GM12874 (cell line): ENCODE measurements around the gene PRKG2.

Source experiments
- TF ChIP-seq, protein P1 (sequence below): IDR thresholded peaks from 2 replicates; pipeline ENCODE4 v1.5.1; 2011; ENCODE audit warnings: low read depth, mild to moderate bottlenecking, control low read depth, low read length, moderate library complexity; ENCODE audit not compliant: insufficient read depth

PRKG2 gene

DNA sequence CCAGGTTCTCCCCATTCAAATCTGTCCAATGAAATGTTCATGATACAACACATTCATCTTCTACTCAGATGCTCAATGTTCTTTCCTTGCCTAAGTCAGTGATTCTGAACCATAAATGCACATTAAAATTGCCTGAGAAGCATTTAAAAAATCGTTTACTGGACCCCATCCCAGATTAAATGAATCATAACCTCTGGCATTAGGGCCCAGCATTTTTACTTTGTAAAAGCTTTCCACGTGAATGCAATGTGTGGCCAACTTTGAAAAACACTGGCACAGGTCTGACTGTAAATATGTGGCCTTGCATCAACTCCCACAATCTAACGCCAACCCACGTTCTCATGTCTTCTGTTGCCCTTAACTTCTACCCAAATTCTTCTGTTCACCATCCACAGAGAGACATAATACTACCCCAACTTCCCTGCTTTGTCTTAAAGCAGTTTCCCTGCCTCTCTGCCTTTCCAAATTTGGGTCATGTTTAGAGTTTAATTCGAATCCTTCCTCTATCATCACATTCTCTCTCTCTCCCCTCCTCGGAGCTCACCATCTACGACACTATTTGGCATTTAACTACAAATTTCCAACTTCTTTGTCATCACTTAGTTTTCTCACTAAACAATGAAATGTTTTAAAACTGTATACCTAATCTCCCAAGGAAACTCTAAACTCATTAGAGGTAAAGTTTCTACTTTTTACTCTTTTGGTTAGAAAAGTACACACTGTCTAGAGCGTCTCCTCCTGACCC, 78.7 kb downstream of the PRKG2 start:
- TF ChIP-seq, protein P1, sequence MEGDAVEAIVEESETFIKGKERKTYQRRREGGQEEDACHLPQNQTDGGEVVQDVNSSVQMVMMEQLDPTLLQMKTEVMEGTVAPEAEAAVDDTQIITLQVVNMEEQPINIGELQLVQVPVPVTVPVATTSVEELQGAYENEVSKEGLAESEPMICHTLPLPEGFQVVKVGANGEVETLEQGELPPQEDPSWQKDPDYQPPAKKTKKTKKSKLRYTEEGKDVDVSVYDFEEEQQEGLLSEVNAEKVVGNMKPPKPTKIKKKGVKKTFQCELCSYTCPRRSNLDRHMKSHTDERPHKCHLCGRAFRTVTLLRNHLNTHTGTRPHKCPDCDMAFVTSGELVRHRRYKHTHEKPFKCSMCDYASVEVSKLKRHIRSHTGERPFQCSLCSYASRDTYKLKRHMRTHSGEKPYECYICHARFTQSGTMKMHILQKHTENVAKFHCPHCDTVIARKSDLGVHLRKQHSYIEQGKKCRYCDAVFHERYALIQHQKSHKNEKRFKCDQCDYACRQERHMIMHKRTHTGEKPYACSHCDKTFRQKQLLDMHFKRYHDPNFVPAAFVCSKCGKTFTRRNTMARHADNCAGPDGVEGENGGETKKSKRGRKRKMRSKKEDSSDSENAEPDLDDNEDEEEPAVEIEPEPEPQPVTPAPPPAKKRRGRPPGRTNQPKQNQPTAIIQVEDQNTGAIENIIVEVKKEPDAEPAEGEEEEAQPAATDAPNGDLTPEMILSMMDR = no peak

DNA sequence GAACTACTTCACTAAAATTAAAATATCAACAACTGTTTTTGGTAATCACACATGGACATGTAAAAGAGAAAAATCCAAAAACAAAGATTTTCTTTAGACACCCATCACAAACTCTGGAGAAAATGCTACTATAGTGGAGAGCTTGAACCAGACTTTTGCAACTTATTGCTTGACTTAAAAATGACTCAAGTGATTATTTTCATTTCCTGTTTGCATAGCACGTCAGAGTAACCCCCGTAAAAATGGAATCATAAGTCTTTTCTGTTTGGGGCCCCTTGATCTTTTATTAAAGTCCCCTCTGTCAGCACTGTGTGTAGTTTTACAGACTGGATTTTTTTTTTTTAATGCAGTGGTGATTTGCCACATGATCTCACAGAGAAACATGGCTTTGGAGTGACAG, 79.5 kb downstream of the PRKG2 start:
- TF ChIP-seq, protein P1 = no peak

DNA sequence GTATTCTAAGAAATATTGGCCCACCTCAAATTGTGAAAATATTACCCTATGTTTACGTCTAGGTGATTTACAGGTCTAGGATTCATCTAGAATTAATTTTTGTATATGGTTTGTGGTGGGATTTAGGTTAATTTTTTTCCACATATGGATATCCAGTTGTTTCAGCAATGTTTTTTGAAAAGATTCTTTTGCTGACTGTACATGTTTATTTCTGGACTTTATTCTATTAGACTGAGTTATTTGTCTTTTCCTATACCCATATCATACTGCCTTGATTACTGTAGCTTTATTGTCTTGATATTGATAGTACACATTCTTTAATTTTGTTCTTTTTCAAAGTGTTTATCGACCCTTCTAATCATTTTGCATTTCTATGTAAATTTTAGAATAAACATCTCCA, 83.5 kb downstream of the PRKG2 start:
- TF ChIP-seq, protein P1 = no peak

DNA sequence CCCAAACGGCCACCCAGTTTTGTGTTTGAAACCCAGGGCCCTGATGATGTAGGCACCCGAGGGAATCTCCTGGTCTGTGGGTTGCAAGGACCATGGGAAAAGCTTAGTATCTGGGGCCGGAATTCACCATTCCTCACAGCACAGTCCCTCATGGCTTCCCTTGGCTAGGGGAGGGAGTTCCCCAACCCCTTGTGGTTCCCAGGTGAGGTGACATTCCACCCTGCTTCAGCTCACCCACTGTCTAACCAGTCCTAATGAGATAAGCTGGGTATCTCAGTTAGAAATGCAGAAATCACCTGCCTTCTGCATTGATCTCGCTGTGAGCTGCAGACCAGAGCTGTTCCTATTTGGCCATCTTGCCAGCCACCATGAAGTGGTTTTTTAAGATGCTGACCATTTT, 84.0 kb downstream of the PRKG2 start:
- TF ChIP-seq, protein P1 = no peak

DNA sequence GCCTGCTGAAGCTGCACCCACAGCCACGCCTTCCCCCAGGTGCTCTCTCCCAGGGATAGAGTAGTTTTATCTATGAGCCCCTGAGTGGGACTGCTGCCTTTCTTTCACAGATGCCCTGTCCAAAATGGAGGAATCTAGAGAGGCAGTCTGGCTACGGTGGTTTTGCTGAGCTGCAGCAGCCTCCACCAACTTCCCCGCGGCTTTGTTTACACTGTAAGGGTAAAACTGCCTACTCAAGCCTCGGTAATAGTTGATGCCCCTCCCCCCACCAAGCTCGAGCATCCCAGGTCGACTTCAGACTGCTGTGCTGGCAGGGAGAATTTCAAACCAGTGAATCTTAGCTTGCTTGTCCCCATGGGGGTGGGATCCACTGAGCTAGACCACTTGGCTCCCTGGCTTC, 84.5 kb downstream of the PRKG2 start:
- TF ChIP-seq, protein P1 = no peak

DNA sequence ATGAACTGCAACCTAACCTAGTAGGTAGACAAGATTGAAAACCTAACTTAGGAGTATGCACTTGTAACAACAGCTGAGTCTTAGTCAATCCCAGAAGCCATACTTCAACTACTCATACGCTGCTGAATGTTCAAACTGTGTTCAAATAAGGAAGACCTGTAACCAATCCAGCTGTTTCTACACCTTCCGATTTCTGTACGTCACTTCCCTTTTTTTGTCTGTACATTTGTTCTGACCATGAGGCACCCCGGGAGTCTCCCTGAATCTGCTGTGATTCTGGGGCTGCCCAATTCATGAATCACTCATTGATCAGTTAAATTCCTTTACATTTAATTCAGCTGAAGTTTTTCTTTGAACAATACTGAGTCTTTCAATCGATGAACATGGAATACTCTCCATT, 95.0 kb downstream of the PRKG2 start:
- TF ChIP-seq, protein P1 = no peak

DNA sequence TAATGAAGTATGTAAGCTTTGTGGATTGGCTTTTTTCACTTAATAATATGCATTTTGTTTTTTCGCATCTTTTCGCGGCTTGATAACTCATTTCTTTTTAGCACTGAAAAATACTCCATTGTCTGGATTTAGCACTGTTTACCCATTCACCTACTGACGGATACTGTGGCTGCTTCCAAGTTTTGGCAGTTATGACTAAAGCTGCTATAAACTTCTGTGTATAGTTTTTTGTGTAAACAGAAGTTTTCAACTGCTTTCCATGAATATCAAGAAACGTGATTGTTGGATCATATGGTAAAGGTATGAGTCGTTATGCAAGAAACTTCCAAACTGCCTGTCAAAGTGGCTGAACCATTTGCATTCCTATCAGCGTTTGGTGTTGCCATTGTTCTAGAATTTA, 96.9 kb downstream of the PRKG2 start:
- TF ChIP-seq, protein P1 = no peak
